ENCODE measurements around the gene MYEOV. TPM values are rescaled to one million over a fixed set of nuclear protein-coding genes. Genes with fewer than 3 reads are reported as not detected.

Gene MYEOV
- total and polyA plus RNA-seq, 10 of the 15 experiments (the other 5 are each of a cell fraction or from before 2014, with no cell fraction given): 0.05 to 0.40 (median 0.26) TPM; not detected in 3

DNA sequence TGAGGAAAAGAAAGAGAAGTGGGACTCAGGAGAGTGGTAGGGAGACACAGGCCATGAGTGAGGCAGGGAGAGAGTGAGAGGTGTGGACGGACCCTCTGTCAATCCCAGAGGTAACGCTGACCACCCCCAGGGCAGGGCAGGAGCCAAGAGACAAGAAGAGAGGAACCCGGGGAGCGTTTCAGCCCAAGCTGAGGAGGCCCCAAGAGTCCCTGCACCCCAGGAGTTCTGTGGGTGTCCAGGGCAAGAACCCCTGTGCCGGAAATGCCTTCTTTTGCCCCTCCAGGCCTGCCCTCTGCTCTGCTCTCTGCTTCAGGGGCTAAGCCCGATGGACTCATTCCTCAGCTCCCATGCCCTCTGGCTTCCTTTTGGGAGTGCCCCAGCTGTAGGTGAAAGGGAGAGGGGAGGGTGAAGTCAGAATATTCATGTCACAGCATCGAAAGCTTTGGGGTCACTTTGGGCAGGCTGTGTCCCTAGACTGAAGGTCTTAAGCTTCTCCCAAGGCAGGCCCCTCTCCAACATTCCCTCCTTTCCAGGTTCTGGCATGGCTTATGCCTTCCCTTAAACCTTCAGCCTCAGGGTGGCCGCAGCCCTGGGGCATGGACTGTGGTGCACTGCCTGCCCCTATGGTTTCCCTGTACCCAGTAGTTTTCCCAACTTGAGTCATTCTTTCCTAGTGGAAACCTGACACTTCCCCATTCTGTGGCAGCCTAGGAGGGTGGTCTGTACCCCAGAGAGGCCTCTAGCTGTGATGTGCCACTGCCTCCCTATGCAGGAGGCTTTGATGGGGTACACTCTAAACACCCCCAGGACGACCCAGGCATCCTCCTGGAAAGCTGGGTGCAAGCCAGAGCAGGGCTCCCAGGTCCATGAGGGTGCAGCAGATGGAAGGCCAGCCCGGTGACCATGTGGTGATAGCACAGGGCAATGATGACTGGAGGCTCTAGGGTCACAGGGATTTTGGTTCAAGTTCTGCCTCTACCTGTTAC is 27.1 kb downstream of the MYEOV start (continued):
- TF ChIP-seq SMC3 (IDR thresholded peaks at IDR 0.05; ENCODE audit: borderline replicate concordance, low read length) (no peak), ETV6 (conservative IDR thresholded peaks at IDR 0.05 in 1 of 2, IDR thresholded peaks at IDR 0.05 in 1 of 2; ENCODE audit: borderline replicate concordance in 1 of 2, low read depth in 1 of 2) (no peak), CBX5 (IDR thresholded peaks at IDR 0.05; ENCODE audit: low read depth) (no peak), RFX5 (IDR thresholded peaks at IDR 0.05; ENCODE audit: low read depth, low read length) (no peak), ZBED1 (IDR thresholded peaks at IDR 0.05; ENCODE audit: borderline replicate concordance) (no peak)
- TF ChIP-seq, protein P1, sequence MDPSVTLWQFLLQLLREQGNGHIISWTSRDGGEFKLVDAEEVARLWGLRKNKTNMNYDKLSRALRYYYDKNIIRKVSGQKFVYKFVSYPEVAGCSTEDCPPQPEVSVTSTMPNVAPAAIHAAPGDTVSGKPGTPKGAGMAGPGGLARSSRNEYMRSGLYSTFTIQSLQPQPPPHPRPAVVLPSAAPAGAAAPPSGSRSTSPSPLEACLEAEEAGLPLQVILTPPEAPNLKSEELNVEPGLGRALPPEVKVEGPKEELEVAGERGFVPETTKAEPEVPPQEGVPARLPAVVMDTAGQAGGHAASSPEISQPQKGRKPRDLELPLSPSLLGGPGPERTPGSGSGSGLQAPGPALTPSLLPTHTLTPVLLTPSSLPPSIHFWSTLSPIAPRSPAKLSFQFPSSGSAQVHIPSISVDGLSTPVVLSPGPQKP (IDR thresholded peaks at IDR 0.05; ENCODE audit: low read depth, low read length): no peak
- TF ChIP-seq, protein P2, sequence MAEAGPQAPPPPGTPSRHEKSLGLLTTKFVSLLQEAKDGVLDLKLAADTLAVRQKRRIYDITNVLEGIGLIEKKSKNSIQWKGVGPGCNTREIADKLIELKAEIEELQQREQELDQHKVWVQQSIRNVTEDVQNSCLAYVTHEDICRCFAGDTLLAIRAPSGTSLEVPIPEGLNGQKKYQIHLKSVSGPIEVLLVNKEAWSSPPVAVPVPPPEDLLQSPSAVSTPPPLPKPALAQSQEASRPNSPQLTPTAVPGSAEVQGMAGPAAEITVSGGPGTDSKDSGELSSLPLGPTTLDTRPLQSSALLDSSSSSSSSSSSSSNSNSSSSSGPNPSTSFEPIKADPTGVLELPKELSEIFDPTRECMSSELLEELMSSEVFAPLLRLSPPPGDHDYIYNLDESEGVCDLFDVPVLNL (IDR thresholded peaks at IDR 0.05; ENCODE audit: low read depth, low read length): no peak
- TF ChIP-seq, protein P3, sequence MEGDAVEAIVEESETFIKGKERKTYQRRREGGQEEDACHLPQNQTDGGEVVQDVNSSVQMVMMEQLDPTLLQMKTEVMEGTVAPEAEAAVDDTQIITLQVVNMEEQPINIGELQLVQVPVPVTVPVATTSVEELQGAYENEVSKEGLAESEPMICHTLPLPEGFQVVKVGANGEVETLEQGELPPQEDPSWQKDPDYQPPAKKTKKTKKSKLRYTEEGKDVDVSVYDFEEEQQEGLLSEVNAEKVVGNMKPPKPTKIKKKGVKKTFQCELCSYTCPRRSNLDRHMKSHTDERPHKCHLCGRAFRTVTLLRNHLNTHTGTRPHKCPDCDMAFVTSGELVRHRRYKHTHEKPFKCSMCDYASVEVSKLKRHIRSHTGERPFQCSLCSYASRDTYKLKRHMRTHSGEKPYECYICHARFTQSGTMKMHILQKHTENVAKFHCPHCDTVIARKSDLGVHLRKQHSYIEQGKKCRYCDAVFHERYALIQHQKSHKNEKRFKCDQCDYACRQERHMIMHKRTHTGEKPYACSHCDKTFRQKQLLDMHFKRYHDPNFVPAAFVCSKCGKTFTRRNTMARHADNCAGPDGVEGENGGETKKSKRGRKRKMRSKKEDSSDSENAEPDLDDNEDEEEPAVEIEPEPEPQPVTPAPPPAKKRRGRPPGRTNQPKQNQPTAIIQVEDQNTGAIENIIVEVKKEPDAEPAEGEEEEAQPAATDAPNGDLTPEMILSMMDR (IDR thresholded peaks at IDR 0.05 in 2 of 3, conservative IDR thresholded peaks at IDR 0.05 in 1 of 3; ENCODE audit: control insufficient read depth in 2 of 3, extremely low read depth in 1 of 3, insufficient read depth in 1 of 3, low read depth in 3 of 3, low read length in 3 of 3): no peak
